ENCODE measurements around the gene YPEL3. TPM values are rescaled to one million over a fixed set of nuclear protein-coding genes. Genes with fewer than 3 reads are reported as not detected.
"Not testable (repeated sequence)": the region's sequence is repeated elsewhere in the genome, so short reads cannot be mapped to it uniquely, and the experiment has no call there.

Gene YPEL3
- total and polyA plus RNA-seq, 7 donors = 57.6 to 126 (median 106) TPM

- Histone ChIP-seq H3K36me3 (peaks cover 39 to 90% (median 44%) of the 10 kb centered on the region in 4 donors), H3K4me1 (peaks cover 0 to 9% (median 8%) of the 10 kb centered on the region in 4 donors), H3K4me3 (no peak overlapping the region), H3K27ac (peak overlapping the region in 1 of 4 donors; percentile 6), H3K9me3 (no peaks in the 10 kb centered on the region), H3K27me3 (no peaks in the 10 kb centered on the region)
- 78 to 88% methylated on average over 16 of the region's 16 CpGs for WGBS, 2 donors
- TF ChIP-seq CTCF (IDR thresholded peaks at IDR 0.05) = no peak
- TF ChIP-seq EP300 (IDR thresholded peaks at IDR 0.05) = no peak
- TF ChIP-seq POLR2AphosphoS5 (IDR thresholded peaks at IDR 0.05) = no peak
- TF ChIP-seq POLR2A (IDR thresholded peaks at IDR 0.05) = no peak
- no peak for DNase-seq
- intact Hi-C loops (cut with DNase I) = no loop called here
Observed at GRCh38 chr16:30116291-30117207, 20.5 kb upstream of the YPEL3 start.

- Histone ChIP-seq H3K4me3 (no peak overlapping the region), H3K27me3 (no peaks in the 10 kb centered on the region), H3K9me3 (no peaks in the 10 kb centered on the region), H3K36me3 (peaks cover 38 to 90% (median 44%) of the 10 kb centered on the region in 4 donors), H3K27ac (no peak overlapping the region), H3K4me1 (no peaks in the 10 kb centered on the region)
- TF ChIP-seq EP300 (IDR thresholded peaks at IDR 0.05) (no peak), CTCF (IDR thresholded peaks at IDR 0.05) (no peak), POLR2AphosphoS5 (IDR thresholded peaks at IDR 0.05) (no peak)
- no peak for DNase-seq
- intact Hi-C loops (cut with DNase I) = no loop called here
- 13 to 54% methylated on average over 7 of the region's 7 CpGs for WGBS, 2 donors
Observed at GRCh38 chr16:30115238-30115637, 19.2 kb upstream of the YPEL3 start.

GRCh38 chr16:30114833-30115232 is 18.8 kb upstream of the YPEL3 start:
- H3K4me3 ChIP-seq; H3K4me1 ChIP-seq; DNase-seq; H3K27me3 ChIP-seq; H3K9me3 ChIP-seq; H3K27ac ChIP-seq; intact Hi-C loops (cut with DNase I): not testable (repeated sequence)
- WGBS, 2 donors = 46 to 80% methylated on average over 7 of the region's 7 CpGs
- H3K36me3 ChIP-seq = peaks cover 34 to 90% (median 44%) of the 10 kb centered on the region in 4 donors

- intact Hi-C loops (cut with DNase I) = no loop called here
- TF ChIP-seq EP300 (IDR thresholded peaks at IDR 0.05) = no peak
- TF ChIP-seq POLR2AphosphoS5 (IDR thresholded peaks at IDR 0.05) = no peak
- TF ChIP-seq POLR2A (IDR thresholded peaks at IDR 0.05) = no peak
- no peak for TF ChIP-seq CTCF (IDR thresholded peaks at IDR 0.05)
- Histone ChIP-seq H3K9me3 (no peaks in the 10 kb centered on the region), H3K27me3 (no peaks in the 10 kb centered on the region), H3K4me3 (no peak overlapping the region), H3K27ac (no peak overlapping the region), H3K36me3 (peaks cover 32 to 90% (median 41%) of the 10 kb centered on the region in 4 donors), H3K4me1 (no peaks in the 10 kb centered on the region)
- DNase-seq = no peak
- 53 to 81% methylated on average over 11 of the region's 11 CpGs for WGBS, 2 donors
Observed at GRCh38 chr16:30114411-30114810, 18.4 kb upstream of the YPEL3 start.

GRCh38 chr16:30113711-30114333 is 17.8 kb upstream of the YPEL3 start:
- DNase-seq = no peak
- intact Hi-C loops (cut with DNase I) = no loop called here
- Histone ChIP-seq H3K36me3 (peaks cover 32 to 88% (median 39%) of the 10 kb centered on the region in 4 donors), H3K4me1 (no peaks in the 10 kb centered on the region), H3K27ac (peak overlapping the region in 1 of 4 donors; percentile 3), H3K4me3 (no peak overlapping the region), H3K9me3 (no peaks in the 10 kb centered on the region), H3K27me3 (no peaks in the 10 kb centered on the region)
- WGBS, 2 donors = 72 to 86% methylated on average over 20 of the region's 20 CpGs
- TF ChIP-seq EP300 (IDR thresholded peaks at IDR 0.05) (no peak), CTCF (IDR thresholded peaks at IDR 0.05) (no peak), POLR2A (IDR thresholded peaks at IDR 0.05) (no peak), POLR2AphosphoS5 (IDR thresholded peaks at IDR 0.05) (no peak)

Measured in sigmoid colon (tissue), 7 donors.